T-helper 22 cell (primary cell): ENCODE results near the gene RMND5B.
"Not testable (repeated sequence)": the region's sequence is repeated elsewhere in the genome, so short reads cannot be mapped to it uniquely, and the experiment has no call there.

Experiments used
- DNase-seq: peaks from one replicate; pipeline ENCODE4 v3.0.0-alpha.2; 2020; ENCODE audit warnings: low read depth

Gene RMND5B

GRCh38 chr5:178114325-178115135 lies 16.3 kb upstream of the RMND5B start:
- DNase-seq: no peak

GRCh38 chr5:178115136-178115813 lies 15.5 kb upstream of the RMND5B start:
- DNase-seq: no peak

DNA sequence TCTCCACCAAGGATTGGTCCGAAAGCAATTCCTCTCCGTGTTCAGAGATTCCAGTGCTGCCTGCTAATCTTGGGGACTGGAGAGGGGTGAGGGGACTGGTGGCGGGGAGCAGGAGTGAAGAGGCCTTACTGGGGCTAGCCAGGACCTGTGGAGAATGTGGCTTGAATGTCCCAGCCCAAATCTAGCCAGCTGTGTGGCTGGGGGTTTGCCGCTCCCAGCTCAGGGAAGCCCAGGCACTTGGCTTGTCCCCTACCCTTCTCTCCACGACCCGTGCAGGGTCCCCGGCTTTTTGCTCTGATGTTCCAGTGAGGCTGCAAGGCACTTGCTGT lies 15.0 kb upstream of the RMND5B start:
- DNase-seq: no peak

- DNase-seq: peak; percentile 70
Observed at GRCh38 chr5:178116143-178116885, 14.5 kb upstream of the RMND5B start.

GRCh38 chr5:178117923-178118701 lies 12.7 kb upstream of the RMND5B start:
- no peak for DNase-seq

GRCh38 chr5:178119915-178120606 lies 10.8 kb upstream of the RMND5B start:
- DNase-seq: no peak

DNA sequence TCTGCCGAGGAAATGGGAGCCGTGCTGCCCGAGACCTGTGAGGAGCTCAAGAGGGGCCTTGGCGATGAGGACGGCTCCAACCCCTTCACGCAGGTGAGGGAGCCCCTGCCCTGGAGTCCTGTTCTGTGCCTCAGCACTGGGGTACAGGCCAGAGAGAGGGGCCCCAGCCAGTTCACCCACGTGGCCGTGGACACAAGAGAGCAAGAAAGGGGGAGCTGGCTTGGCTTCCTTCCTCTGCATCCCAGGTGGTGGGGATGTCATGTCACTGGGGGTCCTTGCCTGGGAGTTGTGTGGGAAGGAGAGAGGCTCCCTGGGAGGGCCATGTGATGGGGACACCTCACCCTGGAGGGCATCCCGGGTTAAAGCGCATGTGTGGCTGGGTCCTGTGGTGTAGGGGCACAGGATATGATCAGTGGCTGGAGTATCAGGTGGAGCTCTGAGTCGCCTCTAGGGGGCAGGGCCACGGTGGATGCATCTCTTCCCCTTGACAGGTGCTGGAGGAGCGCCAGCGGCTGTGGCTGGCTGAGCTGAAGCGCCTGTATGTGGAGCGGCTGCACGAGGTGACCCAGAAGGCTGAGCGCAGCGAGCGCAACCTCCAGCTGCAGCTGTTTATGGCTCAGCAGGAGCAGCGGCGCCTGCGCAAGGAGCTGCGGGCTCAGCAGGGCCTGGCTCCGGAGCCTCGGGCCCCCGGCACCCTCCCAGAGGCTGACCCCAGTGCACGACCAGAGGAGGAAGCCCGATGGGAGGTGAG lies 10.0 kb upstream of the RMND5B start:
- peak; percentile 60 for DNase-seq

GRCh38 chr5:178121391-178122276 lies 9.2 kb upstream of the RMND5B start:
- DNase-seq: no peak

DNA sequence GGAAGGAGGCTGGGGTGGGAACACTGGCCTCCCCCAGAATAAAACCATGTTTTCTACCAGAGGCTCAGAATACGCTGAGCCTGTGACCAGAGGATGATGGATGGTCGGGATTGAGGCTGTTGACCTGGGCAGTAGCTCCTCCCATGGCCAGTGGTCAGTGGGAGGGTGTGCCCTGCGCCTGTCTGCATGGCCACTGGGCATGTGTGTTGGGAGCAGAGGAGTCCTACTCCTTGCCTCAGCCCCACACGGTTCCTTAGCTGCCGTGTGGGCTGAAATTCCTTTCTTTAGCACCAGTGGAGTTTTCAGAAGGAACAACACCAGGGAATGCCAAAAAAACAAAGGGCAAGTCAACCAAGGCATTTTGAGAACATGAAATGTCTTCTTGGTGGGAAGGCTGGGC lies 8.5 kb upstream of the RMND5B start:
- DNase-seq: no peak

- no peak for DNase-seq
Observed at GRCh38 chr5:178123094-178123965, 7.5 kb upstream of the RMND5B start.

DNA sequence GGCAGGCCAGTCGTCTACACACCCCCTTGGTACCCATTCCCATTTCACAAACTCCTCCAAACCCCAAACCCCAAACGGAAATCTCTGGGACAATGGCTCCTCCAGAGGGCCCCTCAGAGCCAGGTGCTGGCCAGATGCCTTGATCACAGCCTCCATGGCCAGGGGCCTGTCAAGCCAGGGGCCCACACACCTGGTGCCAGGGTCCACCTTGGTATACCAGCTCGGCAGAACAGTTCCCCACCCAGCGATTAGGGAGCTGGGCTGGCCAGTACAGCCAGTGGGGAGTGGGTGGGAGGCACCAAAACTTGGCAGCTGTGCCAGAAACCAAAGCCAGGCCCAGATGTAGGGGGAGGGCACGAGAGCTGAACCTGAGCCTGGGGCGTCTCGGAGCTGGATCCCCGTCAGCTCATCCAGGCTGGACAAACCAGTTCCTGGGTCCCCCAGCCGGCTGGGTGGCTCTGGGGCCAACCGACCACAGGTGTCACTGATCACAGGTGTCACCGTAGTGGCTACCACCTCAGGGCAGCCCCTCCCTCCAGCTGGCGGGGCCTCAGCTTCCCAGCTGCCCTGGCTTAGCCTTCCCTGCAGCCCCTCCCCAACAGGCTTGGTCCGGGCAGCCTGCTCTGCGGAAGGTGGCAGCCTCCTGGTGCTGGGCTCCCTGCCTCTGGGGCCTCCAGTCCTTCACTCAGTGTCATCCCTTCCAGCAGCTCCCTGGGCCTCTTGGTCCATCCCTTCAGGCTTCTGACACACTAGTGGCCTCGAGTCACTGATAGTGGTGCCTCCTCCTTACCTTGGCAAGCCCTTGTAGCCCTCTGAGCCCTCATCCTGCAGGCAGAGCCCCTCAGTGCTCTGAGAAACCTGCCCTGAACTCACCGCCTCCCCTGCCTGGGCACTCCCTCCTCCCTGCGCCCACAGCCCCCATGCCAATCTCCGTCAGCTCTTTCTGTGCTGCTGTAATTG lies 6.6 kb upstream of the RMND5B start:
- DNase-seq: no peak

DNA sequence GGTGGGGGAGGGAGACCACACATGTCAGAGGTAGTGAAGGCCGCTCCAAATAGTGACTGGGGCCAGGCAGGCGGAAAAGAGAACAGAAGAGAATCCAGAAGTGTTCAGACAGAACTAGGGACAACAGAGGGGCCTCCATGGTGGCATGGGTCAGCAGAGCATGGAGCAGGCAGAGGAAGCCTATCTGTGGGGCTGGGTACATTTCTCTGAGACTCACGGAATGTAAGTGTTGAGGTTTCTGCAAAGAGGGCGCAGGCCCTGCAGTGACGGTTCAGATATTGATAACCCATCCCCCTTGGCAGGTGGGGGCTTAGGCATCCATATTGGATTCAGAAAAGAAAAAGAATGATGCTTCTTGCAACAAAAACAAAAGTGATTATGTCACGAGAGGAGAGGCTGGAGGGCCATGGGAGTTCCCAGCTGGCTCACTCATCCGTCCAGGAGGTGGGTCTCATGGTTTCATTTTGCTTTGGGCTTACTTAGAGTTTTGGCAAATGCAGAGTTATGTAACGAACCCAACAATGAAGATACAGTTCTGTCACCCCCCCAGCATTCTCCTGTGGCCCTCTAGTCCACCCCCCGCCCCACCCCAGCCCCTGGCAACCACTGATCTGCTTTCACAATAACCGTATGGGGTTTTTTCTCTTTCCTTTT lies 5.4 kb upstream of the RMND5B start:
- DNase-seq: no peak

GRCh38 chr5:178126556-178126955 lies 4.3 kb upstream of the RMND5B start:
- no peak for DNase-seq

GRCh38 chr5:178127300-178128009 lies 3.4 kb upstream of the RMND5B start:
- DNase-seq: not testable (repeated sequence)

GRCh38 chr5:178129296-178129695 lies 1.5 kb upstream of the RMND5B start:
- DNase-seq: no peak

DNA sequence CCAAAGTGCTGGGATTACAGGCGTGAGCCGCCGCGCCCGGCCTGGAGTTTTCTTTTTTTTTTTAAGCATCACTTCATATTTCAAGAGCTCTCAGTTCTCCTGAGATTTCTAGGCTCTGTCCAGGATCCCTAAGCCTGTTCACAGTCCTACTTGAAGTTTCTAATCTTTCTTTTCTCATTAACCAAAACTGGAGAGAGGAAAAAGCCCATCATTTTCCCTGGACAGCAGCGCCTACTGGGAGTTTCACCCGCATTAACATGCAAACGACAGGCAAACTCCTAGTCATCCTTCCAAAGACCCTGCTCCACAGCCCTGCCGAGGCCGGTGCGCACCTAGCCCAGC lies 609 bp upstream of the RMND5B start:
- not testable (repeated sequence) for DNase-seq
